ENCODE data around the gene CNBP.

DNA sequence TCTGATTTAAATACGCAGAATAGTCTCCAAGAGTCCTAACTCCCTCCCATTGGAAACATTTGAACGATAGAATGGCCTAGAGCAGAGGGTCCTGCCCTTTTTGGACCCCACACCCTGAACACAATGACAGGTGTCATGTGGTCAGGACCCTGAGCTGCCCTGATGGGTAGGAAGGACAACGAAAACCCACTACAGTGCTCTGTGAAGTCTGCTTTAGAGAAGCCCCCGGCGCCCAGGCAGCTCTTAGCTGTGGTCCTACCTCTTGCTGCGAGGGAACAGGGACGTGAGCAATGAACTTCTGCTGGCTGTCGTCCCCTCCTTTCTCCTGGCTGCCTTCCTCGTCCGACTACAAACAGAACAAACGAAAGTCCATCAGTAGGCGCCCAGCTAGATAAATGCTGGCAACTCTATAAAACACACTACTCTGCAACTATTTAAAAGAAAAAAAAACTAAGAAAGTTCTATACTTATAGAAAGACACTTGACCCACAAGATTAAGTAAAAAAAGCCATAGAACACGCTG, 53.3 kb downstream of the CNBP start:
- TF ChIP-seq MEIS2 (CRISPR knock-in tag; IDR thresholded peaks at IDR 0.05) (no peak), IRF2 (CRISPR knock-in tag; IDR thresholded peaks at IDR 0.05) (no peak), REPIN1 (CRISPR knock-in tag; IDR thresholded peaks at IDR 0.05; ENCODE audit: borderline replicate concordance, low read depth) (no peak), TCF7L2 (IDR thresholded peaks at IDR 0.05; ENCODE audit: low read depth, low read length) (no peak), PCBP1 (IDR thresholded peaks at IDR 0.05; ENCODE audit: borderline replicate concordance, low read depth, low read length) (no peak), SMARCC2 (IDR thresholded peaks at IDR 0.05) (no peak), ZNF17 (CRISPR knock-in tag; IDR thresholded peaks at IDR 0.05) (no peak), EZH2 (conservative IDR thresholded peaks at IDR 0.05; ENCODE audit: low read depth, low read length) (no peak)
- TF ChIP-seq, protein P1, sequence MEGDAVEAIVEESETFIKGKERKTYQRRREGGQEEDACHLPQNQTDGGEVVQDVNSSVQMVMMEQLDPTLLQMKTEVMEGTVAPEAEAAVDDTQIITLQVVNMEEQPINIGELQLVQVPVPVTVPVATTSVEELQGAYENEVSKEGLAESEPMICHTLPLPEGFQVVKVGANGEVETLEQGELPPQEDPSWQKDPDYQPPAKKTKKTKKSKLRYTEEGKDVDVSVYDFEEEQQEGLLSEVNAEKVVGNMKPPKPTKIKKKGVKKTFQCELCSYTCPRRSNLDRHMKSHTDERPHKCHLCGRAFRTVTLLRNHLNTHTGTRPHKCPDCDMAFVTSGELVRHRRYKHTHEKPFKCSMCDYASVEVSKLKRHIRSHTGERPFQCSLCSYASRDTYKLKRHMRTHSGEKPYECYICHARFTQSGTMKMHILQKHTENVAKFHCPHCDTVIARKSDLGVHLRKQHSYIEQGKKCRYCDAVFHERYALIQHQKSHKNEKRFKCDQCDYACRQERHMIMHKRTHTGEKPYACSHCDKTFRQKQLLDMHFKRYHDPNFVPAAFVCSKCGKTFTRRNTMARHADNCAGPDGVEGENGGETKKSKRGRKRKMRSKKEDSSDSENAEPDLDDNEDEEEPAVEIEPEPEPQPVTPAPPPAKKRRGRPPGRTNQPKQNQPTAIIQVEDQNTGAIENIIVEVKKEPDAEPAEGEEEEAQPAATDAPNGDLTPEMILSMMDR (CRISPR knock-in tag; IDR thresholded peaks at IDR 0.05), result no peak
- TF ChIP-seq, protein P2, sequence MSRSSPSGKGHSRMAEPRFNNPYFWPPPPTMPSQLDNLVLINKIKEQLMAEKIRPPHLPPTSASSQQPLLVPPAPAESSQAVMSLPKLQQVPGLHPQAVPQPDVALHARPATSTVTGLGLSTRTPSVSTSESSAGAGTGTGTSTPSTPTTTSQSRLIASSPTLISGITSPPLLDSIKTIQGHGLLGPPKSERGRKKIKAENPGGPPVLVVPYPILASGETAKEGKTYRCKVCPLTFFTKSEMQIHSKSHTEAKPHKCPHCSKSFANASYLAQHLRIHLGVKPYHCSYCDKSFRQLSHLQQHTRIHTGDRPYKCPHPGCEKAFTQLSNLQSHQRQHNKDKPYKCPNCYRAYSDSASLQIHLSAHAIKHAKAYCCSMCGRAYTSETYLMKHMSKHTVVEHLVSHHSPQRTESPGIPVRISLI (CRISPR knock-in tag; IDR thresholded peaks at IDR 0.05; ENCODE audit: borderline replicate concordance), result no peak
- TF ChIP-seq, protein P3, sequence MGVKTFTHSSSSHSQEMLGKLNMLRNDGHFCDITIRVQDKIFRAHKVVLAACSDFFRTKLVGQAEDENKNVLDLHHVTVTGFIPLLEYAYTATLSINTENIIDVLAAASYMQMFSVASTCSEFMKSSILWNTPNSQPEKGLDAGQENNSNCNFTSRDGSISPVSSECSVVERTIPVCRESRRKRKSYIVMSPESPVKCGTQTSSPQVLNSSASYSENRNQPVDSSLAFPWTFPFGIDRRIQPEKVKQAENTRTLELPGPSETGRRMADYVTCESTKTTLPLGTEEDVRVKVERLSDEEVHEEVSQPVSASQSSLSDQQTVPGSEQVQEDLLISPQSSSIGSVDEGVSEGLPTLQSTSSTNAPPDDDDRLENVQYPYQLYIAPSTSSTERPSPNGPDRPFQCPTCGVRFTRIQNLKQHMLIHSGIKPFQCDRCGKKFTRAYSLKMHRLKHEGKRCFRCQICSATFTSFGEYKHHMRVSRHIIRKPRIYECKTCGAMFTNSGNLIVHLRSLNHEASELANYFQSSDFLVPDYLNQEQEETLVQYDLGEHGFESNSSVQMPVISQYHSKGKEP (CRISPR knock-in tag; IDR thresholded peaks at IDR 0.05), result no peak
- TF ChIP-seq, protein P4, sequence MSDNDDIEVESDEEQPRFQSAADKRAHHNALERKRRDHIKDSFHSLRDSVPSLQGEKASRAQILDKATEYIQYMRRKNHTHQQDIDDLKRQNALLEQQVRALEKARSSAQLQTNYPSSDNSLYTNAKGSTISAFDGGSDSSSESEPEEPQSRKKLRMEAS (IDR thresholded peaks at IDR 0.05), result no peak
- TF ChIP-seq, protein P5, sequence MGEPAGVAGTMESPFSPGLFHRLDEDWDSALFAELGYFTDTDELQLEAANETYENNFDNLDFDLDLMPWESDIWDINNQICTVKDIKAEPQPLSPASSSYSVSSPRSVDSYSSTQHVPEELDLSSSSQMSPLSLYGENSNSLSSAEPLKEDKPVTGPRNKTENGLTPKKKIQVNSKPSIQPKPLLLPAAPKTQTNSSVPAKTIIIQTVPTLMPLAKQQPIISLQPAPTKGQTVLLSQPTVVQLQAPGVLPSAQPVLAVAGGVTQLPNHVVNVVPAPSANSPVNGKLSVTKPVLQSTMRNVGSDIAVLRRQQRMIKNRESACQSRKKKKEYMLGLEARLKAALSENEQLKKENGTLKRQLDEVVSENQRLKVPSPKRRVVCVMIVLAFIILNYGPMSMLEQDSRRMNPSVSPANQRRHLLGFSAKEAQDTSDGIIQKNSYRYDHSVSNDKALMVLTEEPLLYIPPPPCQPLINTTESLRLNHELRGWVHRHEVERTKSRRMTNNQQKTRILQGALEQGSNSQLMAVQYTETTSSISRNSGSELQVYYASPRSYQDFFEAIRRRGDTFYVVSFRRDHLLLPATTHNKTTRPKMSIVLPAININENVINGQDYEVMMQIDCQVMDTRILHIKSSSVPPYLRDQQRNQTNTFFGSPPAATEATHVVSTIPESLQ (CRISPR knock-in tag; conservative IDR thresholded peaks at IDR 0.05), result no peak
- TF ChIP-seq, protein P6, sequence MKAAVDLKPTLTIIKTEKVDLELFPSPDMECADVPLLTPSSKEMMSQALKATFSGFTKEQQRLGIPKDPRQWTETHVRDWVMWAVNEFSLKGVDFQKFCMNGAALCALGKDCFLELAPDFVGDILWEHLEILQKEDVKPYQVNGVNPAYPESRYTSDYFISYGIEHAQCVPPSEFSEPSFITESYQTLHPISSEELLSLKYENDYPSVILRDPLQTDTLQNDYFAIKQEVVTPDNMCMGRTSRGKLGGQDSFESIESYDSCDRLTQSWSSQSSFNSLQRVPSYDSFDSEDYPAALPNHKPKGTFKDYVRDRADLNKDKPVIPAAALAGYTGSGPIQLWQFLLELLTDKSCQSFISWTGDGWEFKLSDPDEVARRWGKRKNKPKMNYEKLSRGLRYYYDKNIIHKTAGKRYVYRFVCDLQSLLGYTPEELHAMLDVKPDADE (CRISPR knock-in tag; IDR thresholded peaks at IDR 0.05), result no peak

Data from HepG2 (cell line).